Measurements from ENCODE around the gene GNAL.
A peak's percentile ranks its signal among the peaks of the same experiment; 100 is the strongest.

Gene GNAL

DNA sequence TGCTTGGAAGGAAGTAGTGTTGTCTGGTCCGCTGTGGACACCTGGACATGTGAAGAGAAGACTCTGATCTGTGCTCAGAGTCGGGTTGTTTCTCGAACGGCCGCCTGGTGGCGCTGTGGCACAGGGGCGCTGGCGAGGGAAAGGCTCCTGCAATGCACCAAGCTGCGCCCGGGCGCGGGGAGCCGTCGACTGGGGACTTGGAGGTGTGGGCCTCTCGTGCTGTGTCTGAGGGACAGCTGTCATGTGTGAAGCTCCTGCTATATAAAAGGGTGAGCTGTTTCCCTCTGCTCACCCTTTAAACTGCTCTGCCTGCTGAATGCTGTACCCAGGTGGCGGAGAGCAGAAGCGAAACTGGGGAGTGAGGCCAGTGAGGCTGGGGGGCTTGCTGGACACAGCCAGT is 44.0 kb downstream of the GNAL start:
- H3K9me3 Mint-ChIP-seq = no peaks in the 10 kb centered on the region
- H3K4me3 Mint-ChIP-seq = no peak overlapping the region
- no peak overlapping the region for H3K27ac Mint-ChIP-seq
- H3K36me3 Mint-ChIP-seq = no peaks in the 10 kb centered on the region
- H3K27me3 Mint-ChIP-seq = peaks cover 24% of the 10 kb centered on the region
- H3K4me1 Mint-ChIP-seq = no peaks in the 10 kb centered on the region

GRCh38 chr18:11736656-11737055 is 47.6 kb downstream of the GNAL start:
- H3K27me3 Mint-ChIP-seq = peaks cover 20% of the 10 kb centered on the region

DNA sequence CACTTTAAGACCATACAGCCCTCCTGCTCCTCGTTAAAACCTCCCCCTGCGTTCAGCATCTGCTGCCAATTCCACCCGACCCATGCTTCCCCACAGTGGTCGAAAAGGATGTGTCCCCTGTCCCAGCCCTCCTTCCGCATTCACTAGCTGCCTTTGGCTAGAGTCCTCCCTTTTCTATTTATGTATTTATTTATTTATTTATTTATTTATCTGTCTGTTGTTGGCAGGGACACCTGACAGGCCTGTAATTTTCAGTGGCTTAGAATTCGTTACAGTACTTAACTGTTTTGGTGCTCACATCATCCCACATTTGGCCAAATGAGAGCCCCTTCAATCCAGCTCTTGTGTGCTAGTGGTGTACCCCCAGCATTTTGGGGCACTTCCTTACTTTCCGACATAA is 50.8 kb downstream of the GNAL start:
- peaks cover 12% of the 10 kb centered on the region for H3K27me3 Mint-ChIP-seq
- no peaks in the 10 kb centered on the region for H3K9me3 Mint-ChIP-seq
- H3K4me1 Mint-ChIP-seq = no peaks in the 10 kb centered on the region
- H3K4me3 Mint-ChIP-seq = no peak overlapping the region
- H3K36me3 Mint-ChIP-seq = no peaks in the 10 kb centered on the region
- no peak overlapping the region for H3K27ac Mint-ChIP-seq

More at GRCh38 chr18:11736656-11737055, 47.6 kb downstream of the GNAL start:
- Mint-ChIP-seq H3K36me3 (no peaks in the 10 kb centered on the region), H3K4me3 (no peak overlapping the region), H3K4me1 (no peaks in the 10 kb centered on the region), H3K9me3 (no peaks in the 10 kb centered on the region), H3K27ac (no peak overlapping the region)

DNA sequence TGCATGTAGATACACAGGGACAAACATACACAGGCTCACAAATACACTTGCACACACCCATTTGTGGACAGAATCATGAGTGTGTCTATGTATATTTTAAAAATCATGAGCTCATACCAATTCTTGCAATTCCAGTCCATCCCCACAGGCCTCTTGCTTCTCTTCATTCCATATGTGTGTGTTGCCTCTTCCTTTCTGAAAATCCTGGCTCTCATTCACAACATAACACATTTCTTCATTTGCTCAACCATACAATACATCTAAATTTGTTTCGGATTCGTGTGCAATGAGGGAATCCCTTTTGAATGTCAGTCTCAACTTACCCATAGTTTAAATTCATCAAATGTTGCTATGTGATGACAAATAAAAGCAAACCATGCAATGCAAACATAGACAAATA is 51.4 kb downstream of the GNAL start:
- peaks cover 16% of the 10 kb centered on the region for H3K27me3 Mint-ChIP-seq
- no peaks in the 10 kb centered on the region for H3K36me3 Mint-ChIP-seq
- no peaks in the 10 kb centered on the region for H3K4me1 Mint-ChIP-seq
- H3K27ac Mint-ChIP-seq = no peak overlapping the region
- no peaks in the 10 kb centered on the region for H3K9me3 Mint-ChIP-seq
- no peak overlapping the region for H3K4me3 Mint-ChIP-seq

GRCh38 chr18:11741505-11742145 is 52.6 kb downstream of the GNAL start:
- no peaks in the 10 kb centered on the region for H3K9me3 Mint-ChIP-seq
- H3K27me3 Mint-ChIP-seq = peaks cover 20% of the 10 kb centered on the region
- H3K4me1 Mint-ChIP-seq = no peaks in the 10 kb centered on the region
- H3K36me3 Mint-ChIP-seq = no peaks in the 10 kb centered on the region
- no peak overlapping the region for H3K27ac Mint-ChIP-seq
- H3K4me3 Mint-ChIP-seq = no peak overlapping the region

DNA sequence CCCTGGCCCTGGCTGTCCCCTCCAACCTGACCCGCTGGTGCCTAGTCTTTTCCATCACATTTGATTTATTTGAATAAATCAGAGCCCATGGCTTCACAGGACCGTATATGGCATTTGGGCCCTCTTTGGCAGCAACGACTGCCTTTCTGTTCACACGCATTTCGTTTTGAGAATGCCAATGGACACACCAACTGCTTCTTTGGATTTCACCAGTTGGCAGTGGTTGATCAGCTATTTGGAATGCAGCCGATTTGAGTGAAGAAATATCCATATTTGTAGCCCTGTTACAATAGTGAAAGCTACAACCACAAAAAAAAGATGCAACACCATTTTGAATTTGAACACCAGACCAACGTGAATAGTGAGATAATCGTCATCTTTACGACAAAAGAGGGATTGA is 56.5 kb downstream of the GNAL start:
- Mint-ChIP-seq H3K36me3 (no peaks in the 10 kb centered on the region), H3K9me3 (no peaks in the 10 kb centered on the region), H3K27me3 (peaks cover 38% of the 10 kb centered on the region), H3K4me3 (no peak overlapping the region), H3K27ac (no peak overlapping the region), H3K4me1 (peaks cover 3% of the 10 kb centered on the region)

DNA sequence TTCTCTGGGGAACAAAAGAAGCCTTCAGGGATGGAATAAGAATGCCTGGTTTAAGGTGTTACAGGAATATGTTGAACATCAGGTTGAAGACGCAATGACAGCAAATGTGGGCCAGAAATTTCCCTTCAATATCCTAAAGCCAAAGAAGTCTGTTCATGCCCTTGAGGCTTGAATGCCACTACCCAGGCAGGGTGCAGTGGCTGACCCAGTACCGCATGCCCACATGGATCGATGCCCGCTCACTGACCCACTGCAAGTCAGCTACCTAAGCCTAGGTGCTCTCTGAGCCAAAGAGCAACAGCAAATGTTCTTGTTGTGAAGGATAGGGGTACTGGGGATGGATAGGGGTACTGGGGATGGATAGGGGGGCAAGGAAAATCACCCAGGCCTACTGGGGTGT is 58.2 kb downstream of the GNAL start:
- H3K27ac Mint-ChIP-seq = no peak overlapping the region
- H3K4me1 Mint-ChIP-seq = peaks cover 13% of the 10 kb centered on the region
- no peak overlapping the region for H3K4me3 Mint-ChIP-seq
- no peaks in the 10 kb centered on the region for H3K36me3 Mint-ChIP-seq
- H3K9me3 Mint-ChIP-seq = no peaks in the 10 kb centered on the region
- peaks cover 42% of the 10 kb centered on the region for H3K27me3 Mint-ChIP-seq

GRCh38 chr18:11747731-11748130 is 58.7 kb downstream of the GNAL start:
- Mint-ChIP-seq H3K4me1 (peaks cover 14% of the 10 kb centered on the region), H3K9me3 (no peaks in the 10 kb centered on the region), H3K27me3 (peaks cover 44% of the 10 kb centered on the region)

DNA sequence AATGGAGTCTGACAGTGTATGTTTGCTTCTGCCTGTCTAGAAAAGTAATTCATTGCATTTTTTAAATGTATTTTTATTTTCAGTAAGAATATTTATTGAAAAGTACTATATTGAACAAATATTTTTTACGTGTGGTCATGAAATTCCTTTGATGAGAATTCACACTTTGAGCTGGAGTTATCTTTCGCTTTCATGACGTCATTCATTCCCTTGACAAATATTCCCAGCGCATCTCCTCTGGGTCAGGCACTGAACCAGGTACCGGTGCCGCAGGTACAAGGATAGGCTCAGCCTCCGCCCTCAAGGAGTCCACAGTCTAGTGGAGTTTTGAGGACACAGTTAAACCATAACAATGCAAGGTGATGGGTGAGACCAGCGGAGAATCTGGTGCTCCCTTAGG is 60.2 kb downstream of the GNAL start:
- Mint-ChIP-seq H3K27me3 (peaks cover 47% of the 10 kb centered on the region), H3K9me3 (no peaks in the 10 kb centered on the region), H3K4me3 (no peak overlapping the region), H3K27ac (no peak overlapping the region), H3K36me3 (no peaks in the 10 kb centered on the region), H3K4me1 (peaks cover 14% of the 10 kb centered on the region)

More at GRCh38 chr18:11747731-11748130, 58.7 kb downstream of the GNAL start:
- Mint-ChIP-seq H3K4me3 (no peak overlapping the region), H3K36me3 (no peaks in the 10 kb centered on the region), H3K27ac (no peak overlapping the region)

DNA sequence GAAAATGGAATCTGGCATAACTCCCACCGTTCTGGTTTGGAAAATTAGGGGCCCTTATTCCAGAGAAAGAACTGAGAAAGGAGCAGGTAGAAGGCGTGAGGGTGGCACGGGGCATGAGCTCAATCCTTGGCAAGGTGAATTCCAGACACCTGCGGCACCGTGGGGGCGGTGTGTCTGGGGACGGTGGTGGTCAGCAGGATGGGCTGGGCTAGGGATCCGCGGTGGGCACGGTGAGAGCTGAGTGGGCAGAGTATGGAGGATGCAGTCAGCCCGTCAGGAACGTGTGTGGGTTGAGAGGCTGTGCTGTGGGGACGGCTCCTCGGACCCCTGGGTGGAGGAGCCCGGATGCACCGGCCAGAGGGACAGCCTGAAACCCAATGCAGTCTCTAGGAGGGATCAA is 61.1 kb downstream of the GNAL start:
- Mint-ChIP-seq H3K36me3 (no peaks in the 10 kb centered on the region), H3K4me1 (peaks cover 14% of the 10 kb centered on the region), H3K9me3 (no peaks in the 10 kb centered on the region), H3K4me3 (peak overlapping the region; percentile 63), H3K27ac (no peak overlapping the region), H3K27me3 (peaks cover 49% of the 10 kb centered on the region)

GRCh38 chr18:11750581-11751310 is 61.7 kb downstream of the GNAL start:
- no peaks in the 10 kb centered on the region for H3K36me3 Mint-ChIP-seq
- peaks cover 14% of the 10 kb centered on the region for H3K4me1 Mint-ChIP-seq
- H3K4me3 Mint-ChIP-seq = peak overlapping the region; percentile 63

GRCh38 chr18:11751341-11752115 is 62.5 kb downstream of the GNAL start:
- Mint-ChIP-seq H3K4me1 (peaks cover 14% of the 10 kb centered on the region), H3K9me3 (no peaks in the 10 kb centered on the region), H3K27ac (no peak overlapping the region)

More at GRCh38 chr18:11750581-11751310, 61.7 kb downstream of the GNAL start:
- no peak overlapping the region for H3K27ac Mint-ChIP-seq
- H3K9me3 Mint-ChIP-seq = no peaks in the 10 kb centered on the region
- H3K27me3 Mint-ChIP-seq = peaks cover 44% of the 10 kb centered on the region

GRCh38 chr18:11752116-11752911 is 63.2 kb downstream of the GNAL start:
- Mint-ChIP-seq H3K27ac (no peak overlapping the region), H3K36me3 (no peaks in the 10 kb centered on the region), H3K4me3 (peak overlapping the region; percentile 73), H3K4me1 (peaks cover 14% of the 10 kb centered on the region), H3K27me3 (peaks cover 41% of the 10 kb centered on the region), H3K9me3 (no peaks in the 10 kb centered on the region)

More at GRCh38 chr18:11751341-11752115, 62.5 kb downstream of the GNAL start:
- H3K4me3 Mint-ChIP-seq = peak overlapping the region; percentile 42
- no peaks in the 10 kb centered on the region for H3K36me3 Mint-ChIP-seq
- peaks cover 43% of the 10 kb centered on the region for H3K27me3 Mint-ChIP-seq

GRCh38 chr18:11754979-11755378 is 65.9 kb downstream of the GNAL start:
- no peak overlapping the region for H3K27ac Mint-ChIP-seq

DNA sequence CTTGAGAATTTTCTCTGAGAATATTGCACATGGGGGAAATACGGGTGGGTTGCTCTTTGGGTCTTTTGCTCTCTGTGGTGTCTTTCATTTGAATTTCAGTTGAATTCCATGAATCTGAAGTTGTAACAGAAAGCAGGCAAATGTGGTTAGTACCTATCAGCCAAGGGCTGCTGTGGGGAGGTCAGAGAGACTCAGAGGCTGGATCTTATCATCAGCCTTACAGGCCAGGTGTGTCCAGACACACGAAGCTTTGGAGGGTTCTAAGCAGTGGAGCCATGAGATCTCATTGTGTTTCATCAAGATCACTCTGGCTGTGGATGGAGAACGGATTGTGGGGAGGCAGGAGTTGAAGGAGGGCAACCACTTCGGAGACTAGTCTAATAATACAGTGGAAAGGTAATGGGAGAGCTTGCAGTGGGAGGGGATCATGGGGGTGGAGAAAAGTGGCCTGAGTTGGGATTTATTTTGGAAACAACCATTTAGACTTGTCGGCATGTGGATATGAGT is 68.1 kb downstream of the GNAL start:
- H3K4me1 Mint-ChIP-seq = peaks cover 3% of the 10 kb centered on the region
- no peaks in the 10 kb centered on the region for H3K9me3 Mint-ChIP-seq
- peaks cover 18% of the 10 kb centered on the region for H3K27me3 Mint-ChIP-seq
- no peak overlapping the region for H3K27ac Mint-ChIP-seq
- no peak overlapping the region for H3K4me3 Mint-ChIP-seq
- no peaks in the 10 kb centered on the region for H3K36me3 Mint-ChIP-seq

More at GRCh38 chr18:11754979-11755378, 65.9 kb downstream of the GNAL start:
- H3K36me3 Mint-ChIP-seq = no peaks in the 10 kb centered on the region
- peaks cover 30% of the 10 kb centered on the region for H3K27me3 Mint-ChIP-seq
- no peak overlapping the region for H3K4me3 Mint-ChIP-seq
- H3K9me3 Mint-ChIP-seq = no peaks in the 10 kb centered on the region
- H3K4me1 Mint-ChIP-seq = peaks cover 14% of the 10 kb centered on the region
